Erythroblast (primary cell): ENCODE data around the gene PTPRN2.

ENCODE experiments used
- GATA1 ChIP-seq: IDR thresholded peaks from 2 replicates; pipeline ENCODE4 v1.6.1; 2011; ENCODE audit warnings: low read depth, mild to moderate bottlenecking, control low read depth, low read length, moderate library complexity
- POLR2A ChIP-seq: IDR thresholded peaks from 2 replicates; pipeline ENCODE4 v1.6.1; 2011; ENCODE audit warnings: mild to moderate bottlenecking, low read length

- TF ChIP-seq POLR2A (no peak), GATA1 (no peak)
Measured at GRCh38 chr7:158109364-158110033, 478.1 kb downstream of the PTPRN2 start.
